NCI-H2171 treated with DMSO at 0.1 percent for 48 hours (cell line): ENCODE measurements around the gene DCTN3.

Experiments used
- DNase-seq: peaks from one replicate; lab custom pipeline; 2025; lab: John Stamatoyannopoulos, UW

Gene DCTN3

GRCh38 chr9:34620061-34620994, at the start of gene DCTN3:
Gene DCTN3 (minus strand): TSS chr9:34620495. CDS start chr9:34620464, 31 bp downstream.
- peak; percentile 87 for DNase-seq

GRCh38 chr9:34665381-34666250, 45.3 kb upstream of the DCTN3 start:
- DNase-seq: peak; percentile 83

- no peak for DNase-seq
These were observed 44.7 kb upstream of the DCTN3 start for GRCh38 chr9:34665067-34665380.

- peak; percentile 1 for DNase-seq
These were observed 44.2 kb upstream of the DCTN3 start for GRCh38 chr9:34664281-34665066.

- no peak for DNase-seq
These were observed 43.0 kb upstream of the DCTN3 start for GRCh38 chr9:34663303-34663605.

- DNase-seq: no peak
These were observed 42.4 kb upstream of the DCTN3 start, which contains the start of gene CCL27 for GRCh38 chr9:34662526-34663302. Gene CCL27 (minus strand): TSS chr9:34662657. CDS start chr9:34662633, 24 bp downstream.

GRCh38 chr9:34659592-34660253, 39.4 kb upstream of the DCTN3 start:
- DNase-seq: peak; percentile 5

GRCh38 chr9:34658461-34658860, 38.2 kb upstream of the DCTN3 start:
- DNase-seq: no peak

GRCh38 chr9:34656992-34657391, 36.7 kb upstream of the DCTN3 start:
- DNase-seq: no peak

GRCh38 chr9:34655394-34655793, 35.1 kb upstream of the DCTN3 start:
- no peak for DNase-seq

- DNase-seq: peak; percentile 64
These were observed 34.2 kb upstream of the DCTN3 start for GRCh38 chr9:34654323-34655051.

- peak; percentile 6 for DNase-seq
These were observed 33.1 kb upstream of the DCTN3 start for GRCh38 chr9:34653151-34654072.

GRCh38 chr9:34652602-34653000, 32.3 kb upstream of the DCTN3 start:
- DNase-seq: no peak

GRCh38 chr9:34651876-34652601, 31.7 kb upstream of the DCTN3 start, which contains the start of gene IL11RA:
Gene IL11RA (plus strand): TSS chr9:34652185. CDS start chr9:34655218, 3,033 bp downstream.
- no peak for DNase-seq

GRCh38 chr9:34651321-34651720, 31.0 kb upstream of the DCTN3 start:
- DNase-seq: no peak

GRCh38 chr9:34650816-34651215, 30.5 kb upstream of the DCTN3 start:
- no peak for DNase-seq

GRCh38 chr9:34648673-34649072, 28.4 kb upstream of the DCTN3 start:
- DNase-seq: no peak

- DNase-seq: no peak
These were observed 27.4 kb upstream of the DCTN3 start for GRCh38 chr9:34647651-34648050.
